H1 (cell line): Measurements from ENCODE around the gene CASZ1. TPM values are rescaled to one million over a fixed set of nuclear protein-coding genes. Genes with fewer than 3 reads are reported as not detected.

Experiments used
- CTCF ChIA-PET: fragments of 300-600 bp; sonication (Branson Sonifier 250); formaldehyde crosslinking; loops from one replicate; lab custom pipeline; 2021; ENCODE audit not compliant: partially characterized antibody; lab: Charles Lee
- POLR2A ChIA-PET: fragments of 300-600 bp; sonication (Branson Sonifier 250); formaldehyde crosslinking; loops from one replicate; lab custom pipeline; 2021; ENCODE audit warnings: inconsistent platforms; ENCODE audit not compliant: partially characterized antibody; lab: Charles Lee
- DNase-seq, 2 experiments: peaks; one replicate each; pipeline versions ENCODE4 v3.0.0 to v3.0.0-alpha.2; 2010 to 2022; ENCODE audit warnings: low spot score in 2 of 2, low read depth in 1 of 2, mixed read lengths in 1 of 2
- FAIRE-seq: peaks from 2 replicates; lab custom pipeline; 2011; peaks lifted over from hg19 to GRCh38; lab: Jason Lieb, UNC
- H2AFZ ChIP-seq: 2 replicates; pipeline ENCODE4 v1.8.1; 2012; ENCODE audit warnings: low read length, inconsistent platforms
- H2AK5ac ChIP-seq: 2 replicates; pipeline ENCODE4 v1.6.1; 2013; ENCODE audit warnings: low read depth, low read length
- H2BK120ac ChIP-seq: replicated peaks from 2 replicates; pipeline ENCODE3; 2013; ENCODE audit warnings: low read depth, low read length, inconsistent platforms
- H2BK12ac ChIP-seq: 2 replicates; pipeline ENCODE4 v1.6.1; 2013; ENCODE audit warnings: low read depth, low read length
- H2BK15ac ChIP-seq: 2 replicates; pipeline ENCODE4 v1.6.1; 2013; ENCODE audit warnings: low read length
- H2BK20ac ChIP-seq: 2 replicates; pipeline ENCODE4 v1.6.1; 2013; ENCODE audit warnings: low read length
- H2BK5ac ChIP-seq: 2 replicates; pipeline ENCODE4 v1.6.1; 2013; ENCODE audit warnings: low read depth, low read length
- H3K14ac ChIP-seq: 2 replicates; pipeline ENCODE4 v1.6.1; 2013; ENCODE audit warnings: inconsistent platforms; ENCODE audit not compliant: insufficient read length
- H3K18ac ChIP-seq: 2 replicates; pipeline ENCODE4 v1.6.1; 2013; ENCODE audit warnings: low read length; ENCODE audit errors: extremely low read depth
- H3K23ac ChIP-seq: 2 replicates; pipeline ENCODE4 v1.6.1; 2013; ENCODE audit warnings: inconsistent platforms; ENCODE audit not compliant: insufficient read length
- H3K23me2 ChIP-seq: 2 replicates; pipeline ENCODE4 v1.6.1; 2013; ENCODE audit warnings: low read depth, low read length
- H3K27ac ChIP-seq: 2 replicates; pipeline ENCODE4 v1.6.1; 2011; ENCODE audit warnings: low read depth, low read length, inconsistent platforms
- H3K27me3 ChIP-seq, 4 experiments: replicated peaks in 1 of 4; 1 replicate in 1 of 4; 2 replicates in 3 of 4; pipeline versions ENCODE4 v1.6.1 to v1.8.1; 2011 to 2013; ENCODE audit warnings: low read length in 3 of 4, mild to moderate bottlenecking in 3 of 4, inconsistent platforms in 2 of 4, mixed read lengths in 2 of 4, moderate library complexity in 1 of 4; ENCODE audit not compliant: control insufficient read depth in 3 of 4, insufficient read depth in 3 of 4; ENCODE audit errors: extremely low read depth in 1 of 4
- H3K36me3 ChIP-seq, 4 experiments: 2 replicates each; pipeline versions ENCODE4 v1.6.1 to v1.8.1; 2011 to 2013; ENCODE audit warnings: mild to moderate bottlenecking in 4 of 4, low read length in 3 of 4, moderate library complexity in 2 of 4, control low read depth in 1 of 4, inconsistent platforms in 1 of 4; ENCODE audit not compliant: insufficient read depth in 4 of 4, control insufficient read depth in 2 of 4
- H3K4ac ChIP-seq: replicated peaks from 2 replicates; pipeline ENCODE3; 2013; ENCODE audit warnings: low read length, low read depth, mixed read lengths, inconsistent platforms; ENCODE audit not compliant: insufficient read length
- H3K4me1 ChIP-seq, 4 experiments: replicated peaks in 1 of 4; 1 replicate in 1 of 4; 2 replicates in 3 of 4; pipeline versions ENCODE4 v1.6.1 to v1.8.1; 2011 to 2013; ENCODE audit warnings: low read length in 3 of 4, inconsistent platforms in 2 of 4, mixed read lengths in 1 of 4; ENCODE audit not compliant: insufficient read depth in 4 of 4, control insufficient read depth in 3 of 4
- H3K4me2 ChIP-seq, 2 experiments: 2 replicates each; pipeline versions ENCODE4 v1.6.1 to v1.8.1; 2011 to 2013; ENCODE audit warnings: low read depth in 2 of 2, low read length in 2 of 2, control low read depth in 1 of 2, inconsistent platforms in 1 of 2, mild to moderate bottlenecking in 1 of 2; ENCODE audit not compliant: insufficient read depth in 1 of 2
- H3K4me3 ChIP-seq, 4 experiments: fragments of 200-600, 300-600 bp in 1 of 4; sonication (generic), shearing (Covaris generic), sonication (Bioruptor Twin) in 1 of 4; 2 replicates each; pipeline versions ENCODE4 v1.5.1 to v1.8.1; 2011 to 2016; ENCODE audit warnings: low read length in 4 of 4, low read depth in 3 of 4, control low read depth in 2 of 4, inconsistent platforms in 2 of 4, mild to moderate bottlenecking in 2 of 4, mixed read lengths in 1 of 4, moderate library complexity in 1 of 4; ENCODE audit not compliant: insufficient read depth in 2 of 4; ENCODE audit errors: extremely low read depth in 1 of 4
- H3K56ac ChIP-seq: replicated peaks from 2 replicates; pipeline ENCODE3; 2013; ENCODE audit warnings: low read depth, mild to moderate bottlenecking, mixed read lengths, low read length, inconsistent platforms; ENCODE audit not compliant: insufficient read length
- H3K79me1 ChIP-seq: 2 replicates; pipeline ENCODE4 v1.6.1; 2013; ENCODE audit warnings: low read depth, low read length, control low read depth
- H3K79me2 ChIP-seq, 2 experiments: 2 replicates each; pipeline versions ENCODE4 v1.6.1 to v1.8.1; 2012 to 2013; ENCODE audit warnings: low read length in 2 of 2, mild to moderate bottlenecking in 2 of 2, inconsistent platforms in 1 of 2; ENCODE audit not compliant: insufficient read depth in 2 of 2, control insufficient read depth in 1 of 2
- H3K9ac ChIP-seq, 4 experiments: replicated peaks in 1 of 4; 1 replicate in 1 of 4; 2 replicates in 3 of 4; pipeline versions ENCODE4 v1.6.1 to v1.8.1; 2011 to 2013; ENCODE audit warnings: low read depth in 3 of 4, low read length in 3 of 4, control low read depth in 2 of 4, mild to moderate bottlenecking in 2 of 4, moderate library complexity in 2 of 4, inconsistent platforms in 1 of 4; ENCODE audit errors: extremely low read depth in 1 of 4
- H3K9me3 ChIP-seq, 2 experiments: 2 replicates each; pipeline versions ENCODE4 v1.6.1 to v1.8.1; 2012 to 2013; ENCODE audit warnings: mild to moderate bottlenecking in 2 of 2, moderate library complexity in 2 of 2, control low read depth in 1 of 2, inconsistent platforms in 1 of 2, low read depth in 1 of 2, low read length in 1 of 2, mixed read lengths in 1 of 2; ENCODE audit not compliant: insufficient read depth in 2 of 2
- H4K20me1 ChIP-seq, 2 experiments: replicated peaks in 1 of 2; 2 replicates each; pipeline versions ENCODE3 to v1.8.1; 2011 to 2013; ENCODE audit warnings: inconsistent platforms in 2 of 2, low read length in 2 of 2, mild to moderate bottlenecking in 1 of 2; ENCODE audit not compliant: insufficient read depth in 2 of 2, control insufficient read depth in 1 of 2
- H4K5ac ChIP-seq: 2 replicates; pipeline ENCODE4 v1.6.1; 2013; ENCODE audit warnings: low read length, low read depth, mixed read lengths, inconsistent platforms; ENCODE audit not compliant: insufficient read length
- H4K8ac ChIP-seq: 2 replicates; pipeline ENCODE4 v1.8.0; 2013; ENCODE audit warnings: mild to moderate bottlenecking, moderate library complexity, low read length, inconsistent platforms; ENCODE audit not compliant: insufficient read depth; ENCODE audit errors: extremely low read depth
- H4K91ac ChIP-seq: replicated peaks from 2 replicates; pipeline ENCODE3; 2013; ENCODE audit warnings: low read length, mixed read lengths, inconsistent platforms; ENCODE audit not compliant: insufficient read length
- ATF2 ChIP-seq: IDR thresholded peaks from 2 replicates; pipeline ENCODE4 v1.6.1; 2012; ENCODE audit warnings: low read length, inconsistent platforms
- CEBPB ChIP-seq: IDR thresholded peaks from 2 replicates; pipeline ENCODE4 v1.6.1; 2012; ENCODE audit warnings: low read depth, low read length
- CTBP2 ChIP-seq: IDR thresholded peaks from 2 replicates; pipeline ENCODE4 v1.7.0; 2011; ENCODE audit warnings: borderline replicate concordance, mild to moderate bottlenecking, moderate library complexity, mixed read lengths, low read length; ENCODE audit not compliant: insufficient read depth, insufficient read length
- EZH2 ChIP-seq: fragments of 200-600 bp; sonication (generic); IDR thresholded peaks from 2 replicates; pipeline ENCODE4 v1.7.1; 2012; ENCODE audit warnings: low read depth, mild to moderate bottlenecking, moderate library complexity, low read length, inconsistent platforms; ENCODE audit not compliant: severe bottlenecking
- HDAC2 ChIP-seq, 2 experiments: fragments of 300-600 bp in 1 of 2; sonication (generic) in 1 of 2; IDR thresholded peaks; 2 replicates each; pipeline ENCODE4 v1.6.1; 2011 to 2012; ENCODE audit warnings: low read depth in 2 of 2, low read length in 2 of 2, mild to moderate bottlenecking in 2 of 2, moderate library complexity in 2 of 2, borderline replicate concordance in 1 of 2, inconsistent platforms in 1 of 2
- KDM5A ChIP-seq: fragments of 200-600 bp; IDR thresholded peaks from 2 replicates; pipeline ENCODE4 v1.7.1; 2012; ENCODE audit warnings: mild to moderate bottlenecking, low read length, inconsistent platforms, mixed read lengths
- TAF7 ChIP-seq: optimal IDR thresholded peaks from 2 replicates; pipeline ENCODE3; 2011; ENCODE audit warnings: low read depth, mild to moderate bottlenecking, inconsistent platforms, low read length, moderate library complexity, borderline replicate concordance
- USF2 ChIP-seq: IDR thresholded peaks from 2 replicates; pipeline ENCODE4 v1.6.1; 2011; ENCODE audit warnings: low read length, improper control_type of control experiment
- YY1 ChIP-seq: IDR thresholded peaks from 2 replicates; pipeline ENCODE4 v1.6.1; 2011; ENCODE audit warnings: low read depth, mild to moderate bottlenecking, low read length
- WGBS, 2 experiments: shearing (Covaris generic) in 1 of 2; methylation state at CpG; one replicate each; pipeline versions ENCODE4 v1.1.6 to v1.1.7; 2013 to 2015; ENCODE audit warnings: low lambda C conversion rate in 2 of 2, mixed read lengths in 2 of 2, inconsistent platforms in 1 of 2, low coverage in 1 of 2, missing lambda C conversion rate in 1 of 2; ENCODE audit not compliant: insufficient replicate concordance in 2 of 2, insufficient coverage in 1 of 2, insufficient read length in 1 of 2; ENCODE audit errors: extremely low coverage in 1 of 2, missing lambda C conversion rate in 1 of 2; 5-methylcytosine and 5-hydroxymethylcytosine counted together
- polyA plus RNA-seq, 7 experiments: library from polyadenylated mRNA; depleted of rRNA in 3 of 7; stranded (reverse) in 5 of 7; unstranded in 2 of 7; fragments of >200 nt in 5 of 7; fragments of 200-250 nt in 2 of 7; gene quantifications; 1 replicate in 5 of 7; 2 replicates in 1 of 7; 4 replicates in 1 of 7; pipeline versions ENCODE4 v1.2.1 to v1.2.3, GENCODE V29; 2011 to 2013; ENCODE audit warnings: missing spikeins in 2 of 7, mixed read lengths in 2 of 7
- total RNA-seq: library from RNA; stranded (reverse); fragmentation: NEBNext Ultra II Directional; extraction: Animal tissue kit (Norgen Biotek cat#: 25700); gene quantifications from 2 replicates; pipeline ENCODE4 v1.2.1, GENCODE V29; 2021

The CASZ1 gene
- total and polyA plus RNA-seq, 2 of the 8 experiments (the other 6 are each of a cell fraction or from before 2014, with no cell fraction given), result 4.4 to 7.7 TPM

GRCh38 chr1:10774615-10775310, 21.7 kb downstream of the CASZ1 start:
- no peak overlapping the region for H3K4me3 ChIP-seq
- ChIA-PET POLR2A (no interaction called here), CTCF (interaction anchor here (0.5 to 2.7 kb wide), 6 partner anchors 13 to 85 kb away, joined by 3 to 12 read pairs (median 3); no protein-coding TSS in a partner anchor)
- no peak overlapping the region for H2AK5ac ChIP-seq
- no peak overlapping the region for H3K4me2 ChIP-seq
- H3K18ac ChIP-seq, result no peak overlapping the region; the same call in 1 of the 2 replicates
- WGBS, 2 experiments, result 92% methylated on average over 17 of the region's 17 CpGs; no CpG with 5 or more reads in 1 of the 2 experiments
- H3K9ac ChIP-seq, result no peak overlapping the region
- H3K56ac ChIP-seq, result no peak overlapping the region
- H3K9me3 ChIP-seq, result no peaks in the 10 kb centered on the region
- no peak overlapping the region for H3K4ac ChIP-seq
- H3K23ac ChIP-seq, result no peak overlapping the region
- no peak overlapping the region for H2BK20ac ChIP-seq
- no peak overlapping the region for H4K8ac ChIP-seq
- no peak overlapping the region for H4K91ac ChIP-seq
- no peak overlapping the region for H2AFZ ChIP-seq
- no peak overlapping the region for H2BK5ac ChIP-seq
- H3K4me1 ChIP-seq, result peaks cover 0 to 5% (median 0%) of the 10 kb centered on the region in 4 experiments; a peak in 2 of 7 replicates
- H2BK12ac ChIP-seq, result no peak overlapping the region
- no peak overlapping the region for H3K14ac ChIP-seq
- H2BK15ac ChIP-seq, result no peak overlapping the region
- no peaks in the 10 kb centered on the region for H3K79me2 ChIP-seq
- H3K27ac ChIP-seq, result no peak overlapping the region
- H2BK120ac ChIP-seq, result no peak overlapping the region
- DNase-seq (no peak), FAIRE-seq (no peak)
- no peaks in the 10 kb centered on the region; the same call in 1 of the 2 replicates for H3K79me1 ChIP-seq
- peaks cover 0 to 8% of the 10 kb centered on the region in 2 experiments for H4K20me1 ChIP-seq
- no peak overlapping the region for H4K5ac ChIP-seq
- H3K23me2 ChIP-seq, result peaks cover 11% of the 10 kb centered on the region; the same call in 1 of the 2 replicates
- no peaks in the 10 kb centered on the region; a peak in 2 of 8 replicates for H3K36me3 ChIP-seq
- H3K27me3 ChIP-seq, result no peaks in the 10 kb centered on the region
- TF ChIP-seq USF2 (no peak), YY1 (no peak), TAF7 (no peak), KDM5A (no peak), CEBPB (no peak), CTBP2 (no peak), EZH2 (no peak), HDAC2 (IDR thresholded peaks at IDR 0.05; ENCODE audit: borderline replicate concordance in 1 of 2, low read depth in 2 of 2, low read length in 2 of 2) (no peak), ATF2 (no peak)
